K562 (cell line): Measurements from ENCODE around the gene POLA1. TPM values are rescaled to one million over a fixed set of nuclear protein-coding genes. Genes with fewer than 3 reads are reported as not detected.
A peak's percentile ranks its signal among the peaks of the same experiment; 100 is the strongest.

Experiments used
- ARID4B ChIP-seq: sonication (generic); formaldehyde crosslinking; IDR thresholded peaks from 2 replicates; pipeline ENCODE4 v1.8.0; 2022; ENCODE audit warnings: mild to moderate bottlenecking, missing genetic modification reagents
- CEBPB ChIP-seq: fragments of 450-650 bp; IDR thresholded peaks from 2 replicates; pipeline ENCODE4 v1.6.1; 2016; ENCODE audit warnings: missing genetic modification characterization, missing compliant biosample characterization
- CHD1 ChIP-seq: fragments of 200-600 bp; sonication (generic); IDR thresholded peaks from one replicate; pipeline ENCODE4 v1.6.1; 2012; ENCODE audit warnings: mild to moderate bottlenecking, moderate library complexity, low read length, inconsistent platforms
- GABPB1 ChIP-seq: sonication (generic); formaldehyde crosslinking; IDR thresholded peaks from 2 replicates; pipeline ENCODE4 v1.8.0; 2022; ENCODE audit warnings: mild to moderate bottlenecking, missing genetic modification reagents
- JUN ChIP-seq, 2 experiments: sonication (generic) in 1 of 2; formaldehyde crosslinking in 1 of 2; IDR thresholded peaks; 2 replicates each; pipeline versions ENCODE4 v1.6.1 to v1.8.0; 2012 to 2022; ENCODE audit warnings: borderline replicate concordance in 2 of 2, mild to moderate bottlenecking in 2 of 2, improper control_type of control experiment in 1 of 2, low read depth in 1 of 2, low read length in 1 of 2, missing genetic modification reagents in 1 of 2
- JUND ChIP-seq, 2 experiments: IDR thresholded peaks; 2 replicates in 1 of 2; 3 replicates in 1 of 2; pipeline ENCODE4 v1.6.1; 2011; ENCODE audit warnings: borderline replicate concordance in 2 of 2, low read depth in 2 of 2, low read length in 2 of 2, improper control_type of control experiment in 1 of 2, missing biosample characterization in 1 of 2, missing genetic modification characterization in 1 of 2, missing genetic modification reagents in 1 of 2
- KDM2B ChIP-seq: fragments of 250-450 bp; sonication (Bioruptor Pico); IDR thresholded peaks from 2 replicates; pipeline ENCODE4 v1.8.0; 2021; ENCODE audit warnings: mild to moderate bottlenecking, moderate library complexity
- KLF6 ChIP-seq: fragments of 250-450 bp; sonication (Bioruptor Pico); IDR thresholded peaks from 2 replicates; pipeline ENCODE4 v1.4.0; 2020; ENCODE audit warnings: mild to moderate bottlenecking, moderate library complexity, borderline replicate concordance
- LARP7 ChIP-seq: fragments of 450-650 bp; IDR thresholded peaks from 2 replicates; pipeline ENCODE4 v1.6.1; 2016
- MTF1 ChIP-seq: fragments of 250-450 bp; sonication (Bioruptor Pico); IDR thresholded peaks from 2 replicates; pipeline ENCODE4 v1.9.0; 2021; ENCODE audit warnings: moderate library complexity, mild to moderate bottlenecking, inconsistent platforms, borderline replicate concordance
- TCF15 ChIP-seq: fragments of 250-450 bp; sonication (Bioruptor Pico); IDR thresholded peaks from 2 replicates; pipeline ENCODE4 v1.8.0; 2022; ENCODE audit warnings: moderate library complexity, mild to moderate bottlenecking, inconsistent platforms
- USF1 ChIP-seq: sonication (generic); formaldehyde crosslinking; IDR thresholded peaks from 2 replicates; pipeline ENCODE4 v1.9.0; 2022; ENCODE audit warnings: mild to moderate bottlenecking, missing genetic modification reagents
- YBX1 ChIP-seq: fragments of 450-650 bp; IDR thresholded peaks from 2 replicates; pipeline ENCODE4 v1.7.1; 2016; ENCODE audit warnings: mild to moderate bottlenecking
- ZBTB17 ChIP-seq: fragments of 450-650 bp; formaldehyde crosslinking; IDR thresholded peaks from 2 replicates; pipeline ENCODE4 v1.4.0; 2020; ENCODE audit warnings: mild to moderate bottlenecking
- ZMIZ1 ChIP-seq, 2 experiments: fragments of 150-350 bp in 1 of 2; IDR thresholded peaks; 2 replicates each; pipeline ENCODE4 v1.6.1; 2012 to 2016; ENCODE audit warnings: low read depth in 2 of 2, low read length in 2 of 2, mild to moderate bottlenecking in 1 of 2, moderate library complexity in 1 of 2
- ZNF41 ChIP-seq: fragments of 250-450 bp; sonication (Bioruptor Pico); conservative IDR thresholded peaks from 2 replicates; pipeline ENCODE4 v1.4.0; 2020; ENCODE audit warnings: mild to moderate bottlenecking
- ZNF436 ChIP-seq: fragments of 250-450, 450-650 bp; sonication (Bioruptor Pico); formaldehyde crosslinking; IDR thresholded peaks from 2 replicates; pipeline ENCODE4 v1.7.0; 2020; ENCODE audit warnings: mild to moderate bottlenecking
- polyA plus RNA-seq, 8 experiments: library from polyadenylated mRNA; depleted of rRNA in 4 of 8; stranded (reverse) in 5 of 8; unstranded in 3 of 8; fragments of >200 nt; fragmentation: Nextera tagmentation in 2 of 8; fragmentation: Illumina TruSeq in 1 of 8; extraction: Ambion mirVana in 2 of 8; extraction: Trizol in 1 of 8; gene quantifications; 2 replicates each; pipeline versions ENCODE4 v1.2.1 to v1.2.3, GENCODE V29; 2011 to 2014; ENCODE audit warnings: inconsistent platforms in 1 of 8, missing spikeins in 1 of 8
- total RNA-seq, 7 experiments: library from RNA; depleted of rRNA in 6 of 7; stranded (reverse); fragments of >200 nt in 6 of 7; fragmentation: Illumina TruSeq in 2 of 7; extraction: Trizol in 2 of 7; gene quantifications; 2 replicates each; pipeline versions ENCODE4 v1.2.1 to v1.2.3, GENCODE V29; 2011 to 2021; ENCODE audit warnings: low replicate concordance in 1 of 7
- TF ChIP-seq, protein P1 (sequence below): sonication (generic); formaldehyde crosslinking; IDR thresholded peaks from 2 replicates; pipeline ENCODE4 v1.8.0; 2023; ENCODE audit warnings: mild to moderate bottlenecking, missing genetic modification reagents

Gene POLA1
- total and polyA plus RNA-seq, 9 of the 15 experiments (the other 6 are each of a cell fraction or from before 2014, with no cell fraction given) = 8.6 to 48.4 (median 27.4) TPM

DNA sequence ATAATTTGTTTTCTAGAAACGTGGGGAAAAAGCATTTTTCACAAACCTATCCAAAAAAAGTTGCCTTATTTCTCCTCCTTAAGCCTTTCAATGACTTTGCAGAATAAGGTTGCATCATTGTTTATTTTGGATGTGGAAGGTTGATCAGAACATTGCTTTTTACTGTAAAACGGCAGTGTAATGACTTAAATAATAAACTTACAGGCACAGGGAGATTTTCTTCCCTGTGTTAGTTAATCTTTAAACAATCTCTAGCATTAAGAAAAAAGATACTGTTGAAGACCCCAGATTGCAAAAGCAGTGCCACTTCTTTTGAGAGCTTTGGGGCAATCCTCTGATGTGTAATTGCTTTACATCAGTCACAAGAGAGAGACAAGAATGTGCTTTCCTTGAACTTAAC lies 168.6 kb downstream of the POLA1 start (continued):
- TF ChIP-seq ZMIZ1 (IDR thresholded peaks at IDR 0.05; ENCODE audit: low read depth in 2 of 2, low read length in 2 of 2) (no peak), USF1 (CRISPR knock-in tag) (no peak), YBX1 (no peak), TCF15 (CRISPR knock-in tag) (no peak), KLF6 (CRISPR knock-in tag) (no peak), ZNF436 (no peak), CEBPB (tag) (peak; percentile 86), JUND (IDR thresholded peaks at IDR 0.05; ENCODE audit: borderline replicate concordance, low read depth, low read length) (peak; percentile 57; the same call in 1 of the 2 replicates), JUND (tag; IDR thresholded peaks at IDR 0.05; ENCODE audit: borderline replicate concordance, low read depth, low read length) (peak; percentile 66; the same call in 2 of the 3 replicates), ZNF41 (CRISPR knock-in tag) (no peak), CHD1 (no peak), KDM2B (no peak), MTF1 (CRISPR knock-in tag) (no peak), GABPB1 (no peak), ZBTB17 (CRISPR knock-in tag) (no peak), ARID4B (CRISPR knock-in tag) (no peak), LARP7 (no peak), JUN (IDR thresholded peaks at IDR 0.05; ENCODE audit: borderline replicate concordance, low read depth, low read length) (no peak), JUN (CRISPR knock-in tag; IDR thresholded peaks at IDR 0.05; ENCODE audit: borderline replicate concordance) (no peak)
- TF ChIP-seq, protein P1, sequence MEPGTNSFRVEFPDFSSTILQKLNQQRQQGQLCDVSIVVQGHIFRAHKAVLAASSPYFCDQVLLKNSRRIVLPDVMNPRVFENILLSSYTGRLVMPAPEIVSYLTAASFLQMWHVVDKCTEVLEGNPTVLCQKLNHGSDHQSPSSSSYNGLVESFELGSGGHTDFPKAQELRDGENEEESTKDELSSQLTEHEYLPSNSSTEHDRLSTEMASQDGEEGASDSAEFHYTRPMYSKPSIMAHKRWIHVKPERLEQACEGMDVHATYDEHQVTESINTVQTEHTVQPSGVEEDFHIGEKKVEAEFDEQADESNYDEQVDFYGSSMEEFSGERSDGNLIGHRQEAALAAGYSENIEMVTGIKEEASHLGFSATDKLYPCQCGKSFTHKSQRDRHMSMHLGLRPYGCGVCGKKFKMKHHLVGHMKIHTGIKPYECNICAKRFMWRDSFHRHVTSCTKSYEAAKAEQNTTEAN (CRISPR knock-in tag) = no peak
